Measurements from ENCODE around the gene RAPGEF2. TPM values are rescaled to one million over a fixed set of nuclear protein-coding genes. Genes with fewer than 3 reads are reported as not detected.
"Not testable (repeated sequence)": the region's sequence is repeated elsewhere in the genome, so short reads cannot be mapped to it uniquely, and the experiment has no call there.

The RAPGEF2 gene
- total RNA-seq, 1 experiment from 2014 or later, result 26.3 TPM

DNA sequence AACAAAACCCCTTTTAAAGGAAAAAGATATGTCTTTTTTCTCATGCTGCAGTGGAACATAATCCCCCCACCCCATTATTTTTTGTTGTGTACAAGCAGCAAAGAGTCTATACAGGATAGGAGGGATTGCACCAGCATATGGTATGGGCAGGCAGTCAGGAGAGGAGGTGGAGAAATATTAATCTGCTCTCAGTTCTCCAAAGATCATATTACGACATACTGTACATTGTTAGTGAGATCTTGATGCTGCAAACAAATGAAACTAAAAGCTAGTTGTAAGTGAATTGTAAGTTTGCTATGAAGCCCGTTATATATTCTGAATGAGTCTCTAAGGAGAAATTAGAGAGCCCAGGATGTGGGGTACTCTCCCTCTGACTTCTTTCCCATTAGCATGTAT is 75.3 kb downstream of the RAPGEF2 start:
- no peaks in the 10 kb centered on the region for H3K9me3 Mint-ChIP-seq (ENCODE audit: unreplicated experiment)
- H3K36me3 Mint-ChIP-seq (ENCODE audit: insufficient read depth, unreplicated experiment), result no peaks in the 10 kb centered on the region
- BruUV-seq (replicated peaks), result no TSS peak
- DNase-seq (ENCODE audit: unreplicated experiment), result peak; percentile 41
- no peak overlapping the region for H3K4me3 Mint-ChIP-seq (ENCODE audit: unreplicated experiment)
- POLR2A ChIA-PET, result interaction anchor here (0.7 to 1.1 kb wide), 2 partner anchors 14 to 75 kb away, joined by 3 read pairs; partner anchors contain the start of gene RAPGEF2
- intact Hi-C loops (cut with micrococcal nuclease), result loop anchor here (5.0 to 10.0 kb wide), 4 partner anchors 166 to 923 kb away; no protein-coding TSS in a partner anchor
- TF ChIP-seq, protein P1, sequence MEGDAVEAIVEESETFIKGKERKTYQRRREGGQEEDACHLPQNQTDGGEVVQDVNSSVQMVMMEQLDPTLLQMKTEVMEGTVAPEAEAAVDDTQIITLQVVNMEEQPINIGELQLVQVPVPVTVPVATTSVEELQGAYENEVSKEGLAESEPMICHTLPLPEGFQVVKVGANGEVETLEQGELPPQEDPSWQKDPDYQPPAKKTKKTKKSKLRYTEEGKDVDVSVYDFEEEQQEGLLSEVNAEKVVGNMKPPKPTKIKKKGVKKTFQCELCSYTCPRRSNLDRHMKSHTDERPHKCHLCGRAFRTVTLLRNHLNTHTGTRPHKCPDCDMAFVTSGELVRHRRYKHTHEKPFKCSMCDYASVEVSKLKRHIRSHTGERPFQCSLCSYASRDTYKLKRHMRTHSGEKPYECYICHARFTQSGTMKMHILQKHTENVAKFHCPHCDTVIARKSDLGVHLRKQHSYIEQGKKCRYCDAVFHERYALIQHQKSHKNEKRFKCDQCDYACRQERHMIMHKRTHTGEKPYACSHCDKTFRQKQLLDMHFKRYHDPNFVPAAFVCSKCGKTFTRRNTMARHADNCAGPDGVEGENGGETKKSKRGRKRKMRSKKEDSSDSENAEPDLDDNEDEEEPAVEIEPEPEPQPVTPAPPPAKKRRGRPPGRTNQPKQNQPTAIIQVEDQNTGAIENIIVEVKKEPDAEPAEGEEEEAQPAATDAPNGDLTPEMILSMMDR (IDR thresholded peaks at IDR 0.05; ENCODE audit: unreplicated experiment), result no peak
- H3K27me3 Mint-ChIP-seq (ENCODE audit: insufficient read depth, unreplicated experiment), result no peaks in the 10 kb centered on the region
- H3K4me1 Mint-ChIP-seq (ENCODE audit: insufficient read depth, unreplicated experiment), result peaks cover 22% of the 10 kb centered on the region
- CTCF ChIA-PET, result interaction anchor here (0.6 to 4.5 kb wide), 6 partner anchors 12 to 326 kb away, joined by 3 to 38 read pairs (median 4); no protein-coding TSS in a partner anchor
- no peak overlapping the region for H3K27ac Mint-ChIP-seq (ENCODE audit: low read depth, unreplicated experiment)

DNA sequence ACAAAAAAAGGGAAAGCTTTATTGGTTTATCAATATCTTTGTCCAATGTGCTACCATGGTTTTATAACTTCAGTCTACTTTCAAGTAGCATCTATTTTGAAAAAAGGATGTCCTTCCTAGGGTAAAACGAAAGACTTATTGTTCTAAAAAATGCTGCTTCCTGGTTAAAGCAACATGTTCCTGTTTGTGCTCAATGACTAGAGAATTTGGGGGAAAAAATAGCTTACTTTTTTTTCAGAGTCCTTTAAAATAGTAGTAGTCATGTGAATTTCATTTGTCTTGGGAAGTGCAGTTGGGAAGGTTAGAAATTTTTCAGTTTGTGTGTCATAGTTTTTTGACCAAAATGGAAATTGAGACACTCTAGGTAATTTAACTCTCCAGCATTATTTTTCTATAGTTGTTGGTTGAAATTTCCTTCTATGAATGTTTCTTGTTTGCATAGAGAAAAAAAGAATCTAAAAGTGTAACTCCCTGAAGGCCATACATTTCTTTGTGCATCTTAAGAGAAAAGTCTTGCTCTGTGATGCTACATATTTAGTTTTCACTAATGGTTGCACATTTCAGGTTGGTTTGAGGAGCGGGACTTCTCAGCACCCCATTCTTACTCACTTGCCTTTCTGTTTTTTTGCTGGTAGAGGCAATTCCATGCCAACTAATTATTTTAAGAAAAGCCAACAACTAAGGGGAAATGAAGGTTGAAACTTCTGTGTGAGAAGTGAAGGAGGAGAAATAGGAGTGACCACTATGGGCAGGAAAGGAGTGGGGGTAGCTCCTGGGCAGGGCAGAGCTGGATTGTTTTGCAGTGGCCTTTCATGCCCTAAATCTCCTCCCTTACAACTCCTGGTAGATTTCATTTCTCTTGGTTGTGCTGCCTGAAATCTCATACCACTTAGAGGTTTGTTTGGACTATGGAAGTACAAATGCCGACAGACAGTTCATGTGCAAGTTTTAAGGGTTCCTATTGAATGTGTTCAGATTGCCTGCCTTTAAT is 76.4 kb downstream of the RAPGEF2 start:
- POLR2A ChIA-PET, result interaction anchor here (0.7 kb wide), 1 partner anchor 76 kb away, joined by 3 read pairs; the partner anchor contains the start of gene RAPGEF2
- no peaks in the 10 kb centered on the region for H3K36me3 Mint-ChIP-seq (ENCODE audit: insufficient read depth, unreplicated experiment)

DNA sequence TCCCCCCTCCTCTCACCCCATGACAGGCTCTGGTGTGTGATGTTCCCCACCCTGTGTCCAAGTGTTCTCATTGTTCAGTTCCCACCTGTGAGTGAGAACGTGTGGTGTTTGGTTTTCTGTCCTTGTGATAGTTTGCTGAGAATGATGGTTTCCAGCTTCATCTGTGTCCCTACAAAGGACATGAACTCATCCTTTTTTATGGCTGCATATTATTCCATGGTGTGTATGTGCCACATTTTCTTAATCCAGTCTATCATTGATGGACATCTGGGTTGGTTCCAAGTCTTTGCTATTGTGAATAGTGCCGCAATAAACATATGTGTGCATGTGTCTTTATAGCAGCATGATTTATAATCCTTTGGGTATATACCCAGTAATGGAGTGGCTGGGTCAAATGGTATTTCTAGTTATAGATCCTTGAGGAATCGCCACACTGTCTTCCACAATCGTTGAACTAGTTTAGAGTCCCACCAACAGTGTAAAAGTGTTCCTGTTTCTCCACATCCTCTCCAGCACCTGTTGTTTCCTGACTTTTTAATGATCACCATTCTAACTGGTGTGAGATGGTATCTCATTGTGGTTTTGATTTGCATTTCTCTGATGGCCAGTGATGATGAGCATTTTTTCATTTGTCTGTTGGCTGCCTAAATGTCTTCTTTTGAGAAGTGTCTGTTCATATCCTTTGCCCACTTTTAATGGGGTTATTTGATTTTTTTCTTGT is 81.2 kb downstream of the RAPGEF2 start:
- H3K9me3 Mint-ChIP-seq (ENCODE audit: unreplicated experiment); H3K36me3 Mint-ChIP-seq (ENCODE audit: insufficient read depth, unreplicated experiment); POLR2A ChIA-PET; H3K27me3 Mint-ChIP-seq (ENCODE audit: insufficient read depth, unreplicated experiment); intact Hi-C loops (cut with micrococcal nuclease); DNase-seq (ENCODE audit: unreplicated experiment); H3K27ac Mint-ChIP-seq (ENCODE audit: low read depth, unreplicated experiment); H3K4me3 Mint-ChIP-seq (ENCODE audit: unreplicated experiment); BruUV-seq (replicated peaks): not testable (repeated sequence)
- peaks cover 17% of the 10 kb centered on the region for H3K4me1 Mint-ChIP-seq (ENCODE audit: insufficient read depth, unreplicated experiment)
- CTCF ChIA-PET, result interaction anchor here (1.1 kb wide), 1 partner anchor 8 kb away, joined by 3 read pairs; no protein-coding TSS in a partner anchor

More for the DNA sequence above, 76.4 kb downstream of the RAPGEF2 start:
- BruUV-seq (replicated peaks), result no TSS peak
- Mint-ChIP-seq H3K4me3 (ENCODE audit: unreplicated experiment) (no peak overlapping the region), H3K4me1 (ENCODE audit: insufficient read depth, unreplicated experiment) (peaks cover 22% of the 10 kb centered on the region), H3K27me3 (ENCODE audit: insufficient read depth, unreplicated experiment) (no peaks in the 10 kb centered on the region), H3K27ac (ENCODE audit: low read depth, unreplicated experiment) (no peak overlapping the region), H3K9me3 (ENCODE audit: unreplicated experiment) (no peaks in the 10 kb centered on the region)
- CTCF ChIA-PET, result interaction anchor here (0.6 to 4.5 kb wide), 8 partner anchors 11 to 328 kb away, joined by 3 to 38 read pairs (median 4); no protein-coding TSS in a partner anchor
- intact Hi-C loops (cut with micrococcal nuclease), result loop anchor here (5.0 to 10.0 kb wide), 4 partner anchors 167 to 924 kb away; no protein-coding TSS in a partner anchor
- TF ChIP-seq, protein P1 (IDR thresholded peaks at IDR 0.05; ENCODE audit: unreplicated experiment), result no peak
- no peak for DNase-seq (ENCODE audit: unreplicated experiment)

DNA sequence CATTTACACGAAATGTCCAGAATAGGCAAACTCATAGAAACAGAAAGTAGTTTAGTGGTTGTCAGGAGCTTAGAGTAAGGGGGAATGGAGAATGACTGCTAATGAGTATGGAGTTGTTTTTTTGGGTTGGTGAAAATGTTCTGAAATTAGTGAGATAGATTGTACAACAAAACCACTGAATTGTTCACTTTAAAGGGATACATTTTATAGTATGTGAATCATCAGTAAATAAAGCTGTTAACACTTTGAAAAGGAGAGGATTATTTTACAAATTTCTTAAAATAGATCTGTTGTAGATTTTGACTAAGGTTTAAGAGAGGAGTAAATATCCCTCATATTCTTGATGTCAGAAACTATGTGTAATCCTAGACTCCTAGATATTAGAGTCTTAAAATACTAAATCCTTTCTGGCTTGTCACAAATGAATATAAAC is 82.7 kb downstream of the RAPGEF2 start:
- CTCF ChIA-PET, result interaction anchor here (0.6 to 1.3 kb wide), 4 partner anchors 13 to 328 kb away, joined by 3 to 4 read pairs (median 4); no protein-coding TSS in a partner anchor
- DNase-seq (ENCODE audit: unreplicated experiment), result no peak
- POLR2A ChIA-PET, result interaction anchor here (0.6 kb wide), 1 partner anchor 12 kb away, joined by 3 read pairs; no protein-coding TSS in a partner anchor
- TF ChIP-seq, protein P1 (IDR thresholded peaks at IDR 0.05; ENCODE audit: unreplicated experiment), result no peak
- Mint-ChIP-seq H3K4me1 (ENCODE audit: insufficient read depth, unreplicated experiment) (peaks cover 9% of the 10 kb centered on the region), H3K36me3 (ENCODE audit: insufficient read depth, unreplicated experiment) (no peaks in the 10 kb centered on the region), H3K27me3 (ENCODE audit: insufficient read depth, unreplicated experiment) (no peaks in the 10 kb centered on the region), H3K4me3 (ENCODE audit: unreplicated experiment) (no peak overlapping the region), H3K9me3 (ENCODE audit: unreplicated experiment) (no peaks in the 10 kb centered on the region), H3K27ac (ENCODE audit: low read depth, unreplicated experiment) (no peak overlapping the region)
- no TSS peak for BruUV-seq (replicated peaks)
- intact Hi-C loops (cut with micrococcal nuclease), result no loop called here

Measured in MCF 10A (cell line).